Transverse colon (tissue), 4 donors: ENCODE measurements around the gene CFAP20DC. TPM values are rescaled to one million over a fixed set of nuclear protein-coding genes. Genes with fewer than 3 reads are reported as not detected.

Source experiments
- DNase-seq: peaks from one replicate; pipeline ENCODE4 v3.0.0-alpha.2; 2019
- H3K27ac ChIP-seq, 4 donors: fragments of 200-600 bp; sonication (generic); 2 replicates each; pipeline ENCODE4 v1.5.1; 2016 to 2018; ENCODE audit warnings: inconsistent platforms in 4 of 4
- H3K27me3 ChIP-seq: fragments of 200-600 bp; sonication (generic); 2 replicates; pipeline ENCODE4 v1.5.1; 2017; ENCODE audit warnings: inconsistent platforms
- H3K36me3 ChIP-seq, 4 donors: fragments of 200-600 bp; sonication (generic); 2 replicates each; pipeline ENCODE4 v1.5.1; 2017 to 2019; ENCODE audit warnings: inconsistent platforms in 4 of 4
- H3K4me1 ChIP-seq, 4 donors: fragments of 200-600 bp; sonication (generic); 2 replicates each; pipeline ENCODE4 v1.5.1; 2017 to 2020; ENCODE audit warnings: inconsistent platforms in 4 of 4
- H3K4me3 ChIP-seq, 4 donors: fragments of 200-600 bp; sonication (generic); 1 replicate in 1 of 4; 2 replicates in 3 of 4; pipeline versions ENCODE4 v1.5.1 to v1.6.1; 2017 to 2019; ENCODE audit warnings: inconsistent platforms in 4 of 4
- H3K9me3 ChIP-seq, 2 donors: fragments of 200-600 bp; sonication (generic); 2 replicates each; pipeline ENCODE4 v1.5.1; 2017 to 2019; ENCODE audit warnings: inconsistent platforms in 2 of 2
- EP300 ChIP-seq: sonication (generic); formaldehyde crosslinking; IDR thresholded peaks from one replicate; pipeline ENCODE4 v1.6.1; 2017; ENCODE audit warnings: antibody characterized with exemption, low read depth
- POLR2A ChIP-seq: fragments of 450-650 bp; IDR thresholded peaks from one replicate; pipeline ENCODE4 v1.6.1; 2016; ENCODE audit warnings: antibody characterized with exemption, mild to moderate bottlenecking, moderate library complexity
- POLR2AphosphoS5 ChIP-seq, 3 donors: sonication (generic); formaldehyde crosslinking; IDR thresholded peaks; one replicate each; pipeline ENCODE4 v1.6.1; 2016; ENCODE audit warnings: antibody characterized with exemption in 3 of 3
- WGBS, 2 donors: methylation state at CpG; one replicate each; pipeline ENCODE4 v1.1.5; 2018; ENCODE audit warnings: low coverage in 1 of 2; 5-methylcytosine and 5-hydroxymethylcytosine counted together
- in situ Hi-C, 4 donors: fragments of 200-750 bp; cut with MboI; loops; one replicate each; pipeline versions ENCODE4 v1.15.0 to v1.15.1; 2017; ENCODE audit warnings: low sequenced_read_pairs in 3 of 4, low pct_ligation_motif_present in 1 of 4, low pct_unique_long_range_greater_than_20kb in 1 of 4
- intact Hi-C: fragments of 100-400 bp; cut with DNase I; formaldehyde crosslinking; loops from one replicate; pipeline ENCODE4 v1.15.1; 2023; ENCODE audit warnings: low total_unique reads
- total RNA-seq, 4 donors: library from RNA; depleted of rRNA; stranded (reverse); fragments of >200 nt; gene quantifications; one replicate each; pipeline ENCODE4 v1.1.0, GENCODE V29; 2016
- TF ChIP-seq, protein P1 (sequence below), 5 experiments: fragments of 200-600 bp in 3 of 5; fragments of 450-650 bp in 2 of 5; sonication (generic) in 3 of 5; IDR thresholded peaks; 1 replicate in 2 of 5; 2 replicates in 3 of 5; pipeline ENCODE4 v1.5.1; 2016 to 2017; ENCODE audit warnings: antibody characterized with exemption in 5 of 5, inconsistent platforms in 3 of 5, mild to moderate bottlenecking in 2 of 5, moderate library complexity in 1 of 5

The CFAP20DC gene
- total RNA-seq, 4 donors from 2014 or later = 0.20 to 0.82 TPM; not detected in 2

DNA sequence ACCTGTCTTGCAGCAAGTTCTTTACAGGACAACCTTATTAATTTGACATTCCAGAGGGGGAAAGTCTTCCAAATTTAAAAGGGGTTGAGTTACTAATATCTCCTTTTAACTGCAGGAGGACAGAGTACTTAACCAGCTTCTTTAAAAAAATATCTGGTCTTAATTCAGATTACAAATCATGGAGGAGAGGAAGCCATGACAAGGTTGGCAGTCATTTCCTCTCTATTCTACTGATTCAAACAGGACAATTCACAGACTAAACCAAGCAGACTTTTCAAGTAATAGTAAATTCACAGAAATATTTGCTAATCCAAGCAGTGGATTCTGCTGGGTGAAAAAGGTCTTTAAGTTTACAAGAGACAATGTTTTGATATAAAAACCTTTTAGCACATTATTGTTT lies 185.3 kb downstream of the CFAP20DC start:
- intact Hi-C loops (no loop called here), in situ Hi-C loops (no loop called here)
- no peak for DNase-seq
- H3K4me3 ChIP-seq = no peak overlapping the region
- H3K36me3 ChIP-seq = no peaks in the 10 kb centered on the region
- H3K27ac ChIP-seq = no peak overlapping the region
- no peaks in the 10 kb centered on the region for H3K4me1 ChIP-seq
- no peak for TF ChIP-seq EP300
- TF ChIP-seq, protein P1, sequence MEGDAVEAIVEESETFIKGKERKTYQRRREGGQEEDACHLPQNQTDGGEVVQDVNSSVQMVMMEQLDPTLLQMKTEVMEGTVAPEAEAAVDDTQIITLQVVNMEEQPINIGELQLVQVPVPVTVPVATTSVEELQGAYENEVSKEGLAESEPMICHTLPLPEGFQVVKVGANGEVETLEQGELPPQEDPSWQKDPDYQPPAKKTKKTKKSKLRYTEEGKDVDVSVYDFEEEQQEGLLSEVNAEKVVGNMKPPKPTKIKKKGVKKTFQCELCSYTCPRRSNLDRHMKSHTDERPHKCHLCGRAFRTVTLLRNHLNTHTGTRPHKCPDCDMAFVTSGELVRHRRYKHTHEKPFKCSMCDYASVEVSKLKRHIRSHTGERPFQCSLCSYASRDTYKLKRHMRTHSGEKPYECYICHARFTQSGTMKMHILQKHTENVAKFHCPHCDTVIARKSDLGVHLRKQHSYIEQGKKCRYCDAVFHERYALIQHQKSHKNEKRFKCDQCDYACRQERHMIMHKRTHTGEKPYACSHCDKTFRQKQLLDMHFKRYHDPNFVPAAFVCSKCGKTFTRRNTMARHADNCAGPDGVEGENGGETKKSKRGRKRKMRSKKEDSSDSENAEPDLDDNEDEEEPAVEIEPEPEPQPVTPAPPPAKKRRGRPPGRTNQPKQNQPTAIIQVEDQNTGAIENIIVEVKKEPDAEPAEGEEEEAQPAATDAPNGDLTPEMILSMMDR (IDR thresholded peaks at IDR 0.05) = no peak
- no peak for TF ChIP-seq POLR2A
- TF ChIP-seq POLR2AphosphoS5 (IDR thresholded peaks at IDR 0.05) = no peak
- H3K27me3 ChIP-seq = no peaks in the 10 kb centered on the region
- no peaks in the 10 kb centered on the region for H3K9me3 ChIP-seq

DNA sequence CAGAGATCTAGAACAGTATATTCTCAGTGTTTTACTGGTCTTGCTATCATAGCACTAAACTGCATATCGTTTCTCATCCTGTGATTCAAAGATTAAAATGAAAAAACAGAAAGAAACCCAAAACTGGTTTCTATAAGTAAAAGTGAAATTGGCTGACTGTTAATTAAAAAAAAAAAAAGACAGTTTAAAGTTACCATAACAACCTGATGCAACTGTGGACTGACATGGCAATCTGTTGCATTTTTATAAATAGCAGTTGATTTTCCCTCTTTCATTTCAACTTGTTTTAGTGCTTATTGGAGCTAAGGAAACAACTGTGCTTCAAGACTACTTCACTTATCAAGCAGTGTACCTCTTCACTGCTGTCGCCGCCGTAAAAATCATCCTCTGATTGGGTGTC lies 186.6 kb downstream of the CFAP20DC start:
- Histone ChIP-seq H3K4me3 (no peak overlapping the region), H3K4me1 (no peaks in the 10 kb centered on the region), H3K27ac (no peak overlapping the region), H3K36me3 (no peaks in the 10 kb centered on the region), H3K27me3 (no peaks in the 10 kb centered on the region), H3K9me3 (no peaks in the 10 kb centered on the region)
- in situ Hi-C loops (no loop called here), intact Hi-C loops (no loop called here)
- WGBS, 2 donors = 86 to 100% methylated on average over 1 to 4 of the region's 4 CpGs
- no peak for DNase-seq
- TF ChIP-seq, protein P1 (IDR thresholded peaks at IDR 0.05) = no peak
- no peak for TF ChIP-seq POLR2AphosphoS5 (IDR thresholded peaks at IDR 0.05)
- TF ChIP-seq EP300 = no peak
- TF ChIP-seq POLR2A = no peak

DNA sequence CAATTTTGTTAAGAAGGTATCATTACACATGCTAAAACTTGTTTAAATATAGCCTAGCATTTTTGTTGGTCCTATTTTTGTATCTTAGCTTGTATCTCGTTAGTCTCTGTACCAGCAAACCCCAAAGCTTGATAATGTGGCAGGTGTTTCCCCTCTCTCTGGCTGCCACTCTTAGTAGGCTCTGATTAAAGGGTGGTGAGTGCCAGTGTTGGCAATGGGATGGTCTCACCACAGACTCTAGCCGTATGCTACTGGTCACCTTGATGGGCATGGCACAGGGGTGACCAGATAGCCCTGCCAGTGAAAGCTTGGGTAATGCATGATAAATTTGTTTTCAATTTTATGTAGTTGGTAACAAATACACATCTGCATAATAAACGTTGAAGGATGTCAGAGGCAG lies 188.3 kb downstream of the CFAP20DC start:
- Histone ChIP-seq H3K27me3 (no peaks in the 10 kb centered on the region), H3K4me3 (no peak overlapping the region), H3K27ac (no peak overlapping the region), H3K4me1 (peaks cover 0 to 12% (median 0%) of the 10 kb centered on the region in 4 donors), H3K9me3 (no peaks in the 10 kb centered on the region), H3K36me3 (no peaks in the 10 kb centered on the region)
- intact Hi-C loops (no loop called here), in situ Hi-C loops (no loop called here)
- 67 to 72% methylated on average over 1 to 3 of the region's 3 CpGs for WGBS, 2 donors
- DNase-seq = no peak
- TF ChIP-seq, protein P1 (IDR thresholded peaks at IDR 0.05) = no peak
- TF ChIP-seq POLR2AphosphoS5 (IDR thresholded peaks at IDR 0.05) (no peak), EP300 (no peak), POLR2A (no peak)

DNA sequence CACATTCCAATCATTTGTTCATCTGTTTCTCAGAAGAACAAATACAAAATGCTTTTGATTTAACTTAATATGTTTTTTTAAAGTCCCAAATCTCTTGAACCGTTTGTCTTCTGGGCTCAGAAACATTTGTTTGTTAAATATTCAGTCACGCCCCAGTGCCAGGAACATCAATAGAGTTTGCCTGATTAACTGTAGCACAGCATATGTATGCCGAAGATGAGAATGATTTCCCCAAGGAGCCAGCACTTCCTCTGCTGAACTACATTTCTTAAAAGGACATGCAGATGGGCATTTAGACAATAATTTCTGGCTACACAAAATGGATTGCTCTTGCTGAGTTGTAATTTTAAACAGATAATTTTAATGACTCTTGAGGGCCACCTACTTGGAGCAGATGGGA lies 191.7 kb downstream of the CFAP20DC start:
- no peak for DNase-seq
- TF ChIP-seq POLR2A (no peak), POLR2AphosphoS5 (IDR thresholded peaks at IDR 0.05) (no peak), EP300 (no peak)
- TF ChIP-seq, protein P1 (IDR thresholded peaks at IDR 0.05) = no peak
- H3K27me3 ChIP-seq = no peaks in the 10 kb centered on the region
- no peak overlapping the region for H3K27ac ChIP-seq
- in situ Hi-C loops (no loop called here), intact Hi-C loops (no loop called here)
- H3K9me3 ChIP-seq = no peaks in the 10 kb centered on the region
- no peak overlapping the region for H3K4me3 ChIP-seq
- peaks cover 0 to 12% (median 0%) of the 10 kb centered on the region in 4 donors for H3K4me1 ChIP-seq
- no peaks in the 10 kb centered on the region for H3K36me3 ChIP-seq
- WGBS, 2 donors = 10 to 34% methylated on average over 1 to 3 of the region's 3 CpGs
